ENCODE results near the gene MDK.

The MDK gene

DNA sequence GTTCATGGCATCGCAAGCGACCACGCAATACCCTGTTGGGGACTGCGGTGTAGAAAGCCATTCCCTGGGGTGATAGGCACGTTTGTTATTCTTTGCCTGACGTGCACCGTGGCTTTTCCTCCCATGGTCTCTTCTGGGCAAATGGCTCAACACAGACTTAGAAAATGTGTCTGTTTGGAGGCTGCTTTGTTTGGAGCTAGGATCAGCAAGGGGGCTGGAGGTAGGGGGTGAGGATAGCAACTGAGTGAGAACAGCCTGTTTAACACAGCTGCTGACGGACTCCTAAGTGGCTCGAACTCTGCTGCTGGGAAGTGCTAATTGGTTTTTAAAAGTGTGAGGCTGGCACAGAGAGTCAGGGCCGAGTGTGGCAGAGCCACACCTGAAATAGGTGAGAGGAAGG, 26.2 kb downstream of the MDK start:
- no peak for DNase-seq

DNA sequence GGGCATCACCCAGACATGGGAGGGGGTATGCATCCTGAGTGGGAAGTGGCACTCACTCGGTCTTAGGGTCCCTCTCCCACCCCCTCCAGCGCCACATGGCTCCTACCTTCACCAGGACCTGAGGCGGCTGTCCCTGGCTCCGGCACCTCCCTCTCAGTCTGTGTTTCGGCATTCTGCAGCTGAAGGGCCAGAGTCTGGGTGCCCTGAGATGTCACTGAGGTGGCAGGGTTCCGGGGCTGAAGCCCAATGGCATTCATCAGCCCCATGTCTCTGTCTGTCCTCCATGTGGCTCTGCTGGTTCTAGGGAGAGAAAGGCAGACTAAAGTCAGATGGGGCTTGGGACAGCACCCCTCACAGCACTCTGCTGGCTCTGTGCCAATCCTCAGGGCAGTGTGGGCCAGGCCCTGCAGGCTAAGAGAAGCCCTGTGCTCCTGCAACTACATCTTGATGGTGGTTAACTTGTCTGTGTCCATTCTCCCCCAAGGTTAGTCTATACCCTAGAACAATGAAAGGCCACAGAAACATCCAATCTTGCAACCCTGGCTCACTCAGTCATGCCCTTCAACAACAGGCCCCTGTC, 27.0 kb downstream of the MDK start:
- no peak for DNase-seq

DNA sequence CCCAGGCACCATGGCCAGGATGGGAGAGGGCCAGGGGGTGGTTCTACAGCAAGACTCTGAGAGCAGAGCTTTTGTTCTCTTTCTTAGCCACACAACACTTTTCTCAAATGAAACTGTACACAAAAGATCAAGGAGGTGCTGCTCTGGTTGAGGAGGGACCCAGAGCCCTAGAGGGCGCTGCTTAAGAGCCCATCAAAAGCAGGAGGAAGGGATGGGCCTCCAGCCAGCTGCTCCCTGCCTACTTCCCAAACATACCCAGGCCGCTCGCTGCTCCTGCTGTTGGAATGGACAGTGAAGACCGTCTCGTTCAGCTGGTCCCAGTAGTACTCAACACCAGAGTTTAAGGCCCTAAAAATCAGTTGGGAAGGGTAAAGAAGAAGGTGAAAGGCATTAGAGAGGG, 28.6 kb downstream of the MDK start:
- DNase-seq = no peak

DNA sequence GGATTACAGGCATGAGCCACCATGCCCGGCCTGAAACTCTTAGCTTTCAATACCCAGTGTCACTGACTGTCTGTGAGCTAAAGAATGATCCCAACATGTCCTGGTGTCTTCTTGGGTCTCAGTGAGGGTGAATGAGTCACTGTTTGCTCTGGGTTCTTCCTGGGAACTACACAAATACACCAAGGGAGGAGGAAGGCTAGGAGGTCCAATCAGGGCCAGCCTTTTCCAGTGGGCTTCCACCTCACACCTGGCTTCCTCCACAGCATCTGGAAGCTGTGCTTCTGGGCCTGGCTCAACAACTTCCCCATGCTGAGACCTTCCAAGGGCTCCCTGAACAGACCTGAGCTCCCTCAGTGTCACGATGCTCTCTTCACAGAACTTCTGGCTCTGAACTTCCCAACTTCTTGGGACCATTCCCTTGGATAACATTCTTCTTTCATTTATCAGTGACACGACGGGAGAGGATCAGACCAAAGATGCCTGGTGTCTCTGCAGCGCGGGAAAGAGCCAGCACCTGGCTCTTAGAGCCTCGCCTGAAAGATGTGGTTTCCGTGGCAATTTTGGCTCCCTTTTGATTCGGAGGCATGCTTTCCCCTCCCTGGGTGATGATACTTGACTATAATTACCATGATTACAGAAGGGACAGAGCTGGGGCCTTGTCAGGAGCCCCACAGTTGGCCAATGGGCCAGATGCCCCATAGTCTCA, 32.4 kb downstream of the MDK start:
- peak; percentile 98 for DNase-seq

DNA sequence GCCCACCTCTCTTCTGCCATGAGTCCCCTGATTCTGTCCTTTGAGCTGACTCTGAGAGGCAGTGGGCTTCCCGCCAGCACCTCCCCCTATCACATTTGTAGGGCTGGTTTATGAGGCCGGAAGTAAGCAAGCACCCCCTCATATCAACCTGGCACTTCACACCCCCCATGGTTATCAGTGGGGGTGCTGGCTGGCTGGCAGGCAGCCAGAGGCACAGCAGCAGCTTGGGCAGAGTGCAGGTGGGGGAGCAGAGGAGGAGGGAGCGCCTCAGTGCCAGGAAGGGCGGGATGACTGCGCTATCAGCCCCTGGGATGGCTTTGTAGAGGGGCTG, 33.0 kb downstream of the MDK start:
- DNase-seq = peak; percentile 98

DNA sequence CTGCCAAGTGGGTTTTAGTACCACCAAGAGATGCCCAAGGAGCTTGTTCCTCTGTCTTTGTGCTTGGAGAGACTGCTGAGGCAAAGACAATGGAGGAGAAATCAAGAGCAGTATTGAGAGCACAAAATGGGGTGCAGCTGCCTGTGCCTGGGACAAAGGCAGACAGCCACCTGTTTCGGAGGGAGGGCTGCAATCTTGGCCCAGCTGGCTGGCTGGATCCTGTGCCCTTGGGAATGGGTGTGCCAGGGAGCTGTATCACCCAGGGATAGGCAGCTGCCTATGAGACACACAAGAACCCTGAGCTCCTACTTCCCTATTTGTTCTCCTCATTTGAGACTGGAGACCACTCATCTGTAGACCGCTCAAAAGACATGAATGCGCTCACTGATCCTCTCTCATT, 33.4 kb downstream of the MDK start:
- peak; percentile 78 for DNase-seq

DNA sequence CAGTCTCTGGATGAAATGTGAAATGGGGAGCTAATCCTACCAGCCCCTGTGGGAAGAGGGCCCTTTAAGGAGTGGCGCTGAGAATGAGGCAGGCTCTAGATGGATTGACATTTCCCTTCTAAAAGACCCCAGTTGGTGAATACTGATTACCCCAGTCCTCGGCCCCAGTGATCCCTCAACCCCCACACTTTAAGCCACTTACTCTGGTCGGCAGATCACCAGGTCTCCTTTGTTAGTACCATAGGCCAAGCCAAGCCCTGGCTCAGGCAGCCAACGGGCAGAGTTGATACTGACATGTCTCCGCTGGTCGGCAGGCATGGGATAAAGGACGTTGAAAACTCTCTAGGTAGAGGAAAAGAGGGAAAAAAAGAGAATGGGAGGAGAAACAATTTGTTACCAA, 36.2 kb downstream of the MDK start:
- DNase-seq = no peak

DNA sequence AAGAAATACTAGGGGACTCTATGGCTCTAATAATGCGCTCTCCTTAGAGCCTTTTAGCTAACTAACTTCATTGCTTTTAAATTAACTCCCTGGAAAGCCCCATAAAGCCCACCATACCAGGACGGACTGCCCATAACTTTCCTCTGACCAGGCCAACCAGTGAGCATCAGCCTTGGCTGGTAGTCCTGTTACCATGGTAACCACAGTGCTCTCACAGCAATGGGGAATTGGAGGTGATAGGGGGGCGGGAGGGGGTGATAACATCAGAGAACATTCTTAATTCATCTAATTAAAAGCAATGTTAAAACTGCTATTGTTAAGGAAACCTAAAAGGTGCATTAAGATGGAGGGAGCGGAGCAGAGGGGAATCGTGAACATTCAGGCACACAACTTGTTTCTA, 37.3 kb downstream of the MDK start:
- DNase-seq = no peak

DNA sequence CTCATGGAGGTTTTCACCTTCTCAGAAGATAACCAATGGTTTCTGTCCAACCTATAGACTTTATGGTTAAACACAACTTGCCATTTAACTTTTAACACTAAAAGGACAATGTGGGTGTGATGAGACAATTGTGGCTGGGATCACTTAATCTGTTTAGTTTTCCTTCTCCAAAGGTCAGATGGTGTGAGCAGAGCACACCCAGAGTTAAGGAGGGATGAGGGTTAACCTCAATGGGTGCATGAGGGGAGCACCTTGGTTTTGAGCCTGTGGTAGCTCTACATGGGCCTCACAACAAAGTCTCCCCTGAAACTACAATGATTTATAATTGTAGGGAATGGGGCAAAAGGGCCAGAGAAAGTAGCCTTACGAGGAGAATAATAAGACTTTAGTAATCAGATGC, 39.0 kb downstream of the MDK start:
- DNase-seq = no peak

DNA sequence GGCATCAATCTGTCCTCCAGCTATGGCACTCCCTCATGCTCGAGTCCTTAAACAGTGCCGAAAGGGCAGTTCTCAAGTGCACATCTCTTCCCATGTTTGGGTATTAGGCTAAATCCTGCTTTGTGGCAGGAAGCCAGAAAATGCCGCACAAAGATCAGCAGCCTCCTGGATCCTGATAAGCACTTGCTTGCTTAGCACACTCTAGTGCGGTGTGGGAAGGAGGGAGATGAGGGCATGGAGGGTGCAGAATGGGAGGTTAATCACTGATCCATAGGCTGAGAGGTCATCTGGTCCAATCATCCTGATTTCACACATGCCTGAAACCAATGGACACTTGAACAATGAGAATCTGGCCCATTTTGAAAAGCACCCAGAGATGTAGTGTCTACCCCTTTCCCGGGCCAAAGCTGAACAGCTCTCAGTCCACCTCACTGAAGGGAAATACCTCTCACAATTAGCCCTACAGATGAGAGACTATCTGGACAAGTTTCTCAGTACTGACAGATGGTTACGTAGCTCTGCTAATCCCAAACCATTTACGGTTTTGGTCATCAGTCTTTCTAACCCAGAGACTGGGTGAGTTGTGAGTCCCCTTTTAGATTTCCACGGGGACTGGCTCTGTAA, 39.9 kb downstream of the MDK start:
- no peak for DNase-seq

DNA sequence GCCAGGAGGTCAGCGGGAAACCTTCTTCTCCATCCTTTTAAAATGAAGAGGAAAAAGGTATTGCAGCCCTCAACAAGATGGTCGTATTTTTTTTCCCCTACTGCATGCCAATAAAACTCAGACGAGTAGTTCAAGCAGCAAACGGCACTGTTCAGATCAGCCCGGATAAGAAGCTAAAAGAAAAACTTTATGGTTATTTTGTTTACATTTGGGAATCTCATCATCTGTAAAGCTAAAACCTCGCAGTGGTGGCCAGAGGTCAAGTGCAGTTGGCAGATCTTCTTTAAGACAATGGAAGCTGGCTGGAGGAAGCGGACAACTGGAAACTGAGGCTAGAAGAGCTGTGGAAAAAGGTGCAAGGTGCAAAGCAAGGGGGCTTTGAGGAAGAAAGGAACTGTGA, 41.1 kb downstream of the MDK start:
- DNase-seq = no peak

DNA sequence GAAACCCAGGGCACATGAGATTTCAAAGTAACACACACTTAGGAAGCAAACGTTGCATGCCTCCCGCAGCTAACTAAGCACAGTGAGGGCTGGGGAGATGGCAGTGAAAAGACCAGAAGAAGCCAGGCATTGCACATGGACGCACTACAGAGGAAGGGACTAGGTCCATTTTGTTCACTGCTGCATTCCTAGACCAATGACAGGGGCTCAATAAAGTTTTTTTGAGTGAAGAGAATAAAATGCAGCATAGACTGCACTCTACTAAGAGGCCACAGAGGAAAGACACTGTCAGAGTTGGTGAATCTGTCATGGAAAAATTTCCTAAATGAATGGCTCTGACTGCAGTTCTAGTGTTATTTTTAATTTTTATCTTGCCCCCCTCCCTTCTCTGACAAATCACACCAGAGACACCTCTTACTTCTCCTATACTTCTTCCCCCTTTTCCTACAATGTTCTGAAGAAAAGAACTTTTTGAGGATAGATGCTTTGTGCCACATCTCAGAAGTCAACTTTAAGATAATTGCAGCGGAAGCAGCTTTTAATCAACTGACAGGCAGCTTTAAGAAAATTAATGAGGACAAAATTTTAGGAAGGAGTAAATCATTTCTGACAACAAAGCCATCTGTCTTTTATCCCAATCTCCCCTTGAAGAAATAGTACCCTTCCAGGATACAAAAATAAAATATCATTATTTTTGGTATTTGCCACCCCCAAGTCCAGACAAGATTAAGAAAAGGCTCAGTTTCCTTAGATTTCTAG, 44.9 kb downstream of the MDK start:
- no peak for DNase-seq

DNA sequence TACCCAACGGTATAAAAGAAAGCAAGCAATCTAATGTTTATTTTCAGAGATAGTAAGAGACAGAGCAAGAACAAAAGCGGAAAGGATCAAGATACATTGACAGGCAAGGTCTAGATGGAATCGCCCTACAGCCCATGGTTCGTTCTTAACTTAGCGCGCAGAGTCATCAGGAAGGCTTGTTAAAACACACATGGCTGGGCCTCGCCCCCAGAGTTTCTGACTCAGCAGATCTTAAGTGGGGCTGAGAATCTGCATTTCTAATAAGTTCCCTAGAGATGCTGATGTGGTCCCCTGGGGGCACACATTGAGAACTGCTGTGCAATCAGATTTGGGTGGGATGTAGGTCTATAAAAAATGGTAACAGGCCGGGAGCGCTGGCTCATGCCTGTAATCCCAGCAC, 45.9 kb downstream of the MDK start:
- no peak for DNase-seq

DNA sequence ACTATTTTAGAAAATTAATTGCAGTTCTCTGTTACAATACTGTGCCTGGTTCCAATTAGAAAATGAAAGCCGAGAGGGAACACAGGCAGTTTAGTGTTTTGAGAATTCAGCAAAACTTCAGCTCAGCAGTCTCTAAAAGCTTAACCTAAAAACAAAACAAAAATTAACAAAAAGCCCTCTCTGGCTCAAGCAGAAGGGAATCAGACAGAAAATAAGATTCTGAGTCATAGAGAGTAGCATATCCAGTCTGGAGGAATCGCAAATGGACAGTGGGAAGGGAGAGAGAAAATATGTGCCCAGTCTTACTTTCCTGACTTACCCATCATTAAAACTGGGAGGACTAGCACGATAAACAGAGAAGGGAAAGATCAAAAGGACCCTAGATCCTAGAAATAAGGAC, 48.2 kb downstream of the MDK start:
- no peak for DNase-seq

DNA sequence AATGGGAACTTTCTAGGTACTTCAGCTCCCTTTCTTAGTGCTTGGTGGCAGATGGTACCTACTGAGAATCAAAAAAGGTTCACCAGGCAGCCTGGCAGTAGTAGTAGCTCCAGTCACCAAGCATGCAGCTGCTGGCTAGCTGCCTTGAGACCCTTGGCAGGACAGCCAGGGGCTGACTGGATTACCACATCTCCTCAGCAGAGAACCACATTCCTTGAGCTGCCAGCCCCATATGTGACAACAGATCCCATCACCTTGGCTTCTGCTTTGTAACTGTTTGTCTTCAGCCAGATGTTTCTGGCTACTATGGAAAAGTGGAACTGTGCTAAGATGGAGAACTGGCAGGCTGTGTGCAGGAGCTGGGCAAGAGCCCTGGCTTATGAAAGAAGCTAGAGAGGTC, 49.7 kb downstream of the MDK start:
- DNase-seq = no peak
